HepG2 (cell line): ENCODE measurements around the gene PPCDC. TPM values are rescaled to one million over a fixed set of nuclear protein-coding genes. Genes with fewer than 3 reads are reported as not detected.

Experiments used
- AHR ChIP-seq: IDR thresholded peaks from 2 replicates; pipeline ENCODE4 v1.6.1; 2018; ENCODE audit warnings: missing genetic modification reagents, missing compliant biosample characterization
- ATRX ChIP-seq: sonication (generic); formaldehyde crosslinking; IDR thresholded peaks from 2 replicates; pipeline ENCODE4 v1.4.0; 2020; ENCODE audit warnings: missing genetic modification reagents, borderline replicate concordance
- DPF2 ChIP-seq: sonication (generic); formaldehyde crosslinking; IDR thresholded peaks from 2 replicates; pipeline ENCODE4 v1.4.0; 2020; ENCODE audit warnings: mild to moderate bottlenecking, low read depth, missing genetic modification reagents, borderline replicate concordance
- LRRFIP1 ChIP-seq: sonication (generic); formaldehyde crosslinking; conservative IDR thresholded peaks from 2 replicates; pipeline ENCODE4 v1.4.0; 2020; ENCODE audit warnings: missing genetic modification reagents
- MAFK ChIP-seq, 2 experiments: IDR thresholded peaks in 1 of 2; conservative IDR thresholded peaks in 1 of 2; 2 replicates each; pipeline ENCODE4 v1.6.1; 2011; ENCODE audit warnings: improper control_type of control experiment in 2 of 2, low read length in 2 of 2
- MIER2 ChIP-seq: IDR thresholded peaks from 2 replicates; pipeline ENCODE4 v1.6.1; 2016; ENCODE audit warnings: missing biosample characterization, missing genetic modification reagents
- NFAT5 ChIP-seq: sonication (generic); formaldehyde crosslinking; IDR thresholded peaks from 2 replicates; pipeline ENCODE4 v1.4.0; 2020; ENCODE audit warnings: missing genetic modification reagents
- SPEN ChIP-seq: sonication (generic); formaldehyde crosslinking; IDR thresholded peaks from 2 replicates; pipeline ENCODE4 v1.5.1; 2020; ENCODE audit warnings: low read depth, mild to moderate bottlenecking, missing genetic modification reagents
- TCF12 ChIP-seq, 2 experiments: fragments of 450-650 bp in 1 of 2; sonication (generic) in 1 of 2; formaldehyde crosslinking in 1 of 2; IDR thresholded peaks; 2 replicates each; pipeline versions ENCODE4 v1.6.1 to v1.8.0; 2017 to 2022; ENCODE audit warnings: antibody characterized with exemption in 1 of 2, mild to moderate bottlenecking in 1 of 2, missing genetic modification reagents in 1 of 2, moderate library complexity in 1 of 2
- TEAD3 ChIP-seq: optimal IDR thresholded peaks from 2 replicates; pipeline ENCODE3; 2016; ENCODE audit warnings: borderline replicate concordance
- WIZ ChIP-seq: sonication (generic); formaldehyde crosslinking; IDR thresholded peaks from 2 replicates; pipeline ENCODE4 v1.5.1; 2020; ENCODE audit warnings: mild to moderate bottlenecking, missing genetic modification reagents
- ZNF260 ChIP-seq: sonication (generic); formaldehyde crosslinking; IDR thresholded peaks from 2 replicates; pipeline ENCODE4 v1.4.0; 2020; ENCODE audit warnings: missing genetic modification reagents, low read depth, mild to moderate bottlenecking, borderline replicate concordance
- ZNF280D ChIP-seq: sonication (generic); formaldehyde crosslinking; IDR thresholded peaks from 2 replicates; pipeline ENCODE4 v1.5.1; 2020; ENCODE audit warnings: mild to moderate bottlenecking, missing genetic modification reagents
- ZNF580 ChIP-seq: IDR thresholded peaks from 2 replicates; pipeline ENCODE4 v1.6.1; 2016; ENCODE audit warnings: low read depth, borderline replicate concordance
- ZSCAN31 ChIP-seq: sonication (generic); formaldehyde crosslinking; IDR thresholded peaks from 2 replicates; pipeline ENCODE4 v1.5.0; 2020; ENCODE audit warnings: low read depth, mild to moderate bottlenecking, missing genetic modification reagents
- polyA plus RNA-seq, 8 experiments: library from polyadenylated mRNA; depleted of rRNA in 3 of 8; stranded (reverse) in 7 of 8; unstranded in 1 of 8; fragments of >200 nt; fragmentation: Illumina TruSeq in 4 of 8; extraction: Trizol in 4 of 8; gene quantifications; 2 replicates each; pipeline versions ENCODE4 v1.2.1 to v1.2.3, GENCODE V29; 2011 to 2016; ENCODE audit warnings: low read depth in 4 of 8, missing spikeins in 1 of 8, mixed read lengths in 1 of 8; ENCODE audit not compliant: insufficient read depth in 1 of 8
- total RNA-seq, 5 experiments: library from RNA; depleted of rRNA; stranded (reverse); fragments of >200 nt; fragmentation: Illumina TruSeq; extraction: Trizol; gene quantifications; 2 replicates each; pipeline ENCODE4 v1.2.3, GENCODE V29; 2016; ENCODE audit warnings: low read depth in 1 of 5

The PPCDC gene
- total and polyA plus RNA-seq, 2 of the 13 experiments (the other 11 are each of a cell fraction or from before 2014, with no cell fraction given): 12.3 to 12.8 TPM

GRCh38 chr15:74995182-74995778 lies 28.1 kb upstream of the PPCDC start, which contains the start of gene SCAMP5 (continued):
- TF ChIP-seq MIER2 (CRISPR knock-in tag): peak; percentile 99
- no peak for TF ChIP-seq DPF2
- peak; percentile 79 for TF ChIP-seq ZSCAN31 (CRISPR knock-in tag)
- no peak for TF ChIP-seq ATRX (CRISPR knock-in tag)
- TF ChIP-seq ZNF260 (CRISPR knock-in tag): no peak
- TF ChIP-seq AHR (CRISPR knock-in tag): peak; percentile 96; the same call in 1 of the 2 replicates
- TF ChIP-seq LRRFIP1 (CRISPR knock-in tag): peak; percentile 86; the same call in 1 of the 2 replicates
- no peak for TF ChIP-seq MAFK (conservative IDR thresholded peaks at IDR 0.05 in 1 of 2, IDR thresholded peaks at IDR 0.05 in 1 of 2; ENCODE audit: low read length in 2 of 2)
- TF ChIP-seq TCF12 (IDR thresholded peaks at IDR 0.05): no peak
- no peak for TF ChIP-seq TCF12 (CRISPR knock-in tag; IDR thresholded peaks at IDR 0.05)
- peak; percentile 60; the same call in 1 of the 2 replicates for TF ChIP-seq SPEN (CRISPR knock-in tag)
- peak; percentile 92; the same call in 1 of the 2 replicates for TF ChIP-seq NFAT5
- 0 out of 2 replicates have a peak, but pooled peaks have one; percentile 49 for TF ChIP-seq ZNF280D (CRISPR knock-in tag)
- peak; percentile 89 for TF ChIP-seq TEAD3 (CRISPR knock-in tag)
- TF ChIP-seq ZNF580: peak; percentile 98
- TF ChIP-seq WIZ (CRISPR knock-in tag): peak; percentile 94
